Ishikawa (cell line): Measurements from ENCODE around the gene MDN1.

Source experiments
- CEBPB ChIP-seq: IDR thresholded peaks from 2 replicates; pipeline ENCODE4 v1.6.1; 2012
- CREB1 ChIP-seq: IDR thresholded peaks from 2 replicates; pipeline ENCODE4 v1.6.1; 2012; ENCODE audit warnings: low read depth
- EGR1 ChIP-seq: IDR thresholded peaks from 2 replicates; pipeline ENCODE4 v1.6.1; 2012
- EP300 ChIP-seq: IDR thresholded peaks from 2 replicates; pipeline ENCODE4 v1.6.1; 2012; ENCODE audit warnings: borderline replicate concordance
- FOXM1 ChIP-seq: IDR thresholded peaks from 2 replicates; pipeline ENCODE4 v1.6.1; 2012; ENCODE audit warnings: low read depth, borderline replicate concordance
- NFIC ChIP-seq: IDR thresholded peaks from 2 replicates; pipeline ENCODE4 v1.6.1; 2012
- RAD21 ChIP-seq: IDR thresholded peaks from 2 replicates; pipeline ENCODE4 v1.6.1; 2012; ENCODE audit warnings: low read depth
- REST ChIP-seq: IDR thresholded peaks from 2 replicates; pipeline ENCODE4 v1.6.1; 2012; ENCODE audit warnings: low read depth, mild to moderate bottlenecking
- TAF1 ChIP-seq: IDR thresholded peaks from 2 replicates; pipeline ENCODE4 v1.6.1; 2012; ENCODE audit warnings: low read depth, mild to moderate bottlenecking
- TCF12 ChIP-seq: IDR thresholded peaks from 2 replicates; pipeline ENCODE4 v1.6.1; 2012; ENCODE audit warnings: low read depth
- TEAD4 ChIP-seq: IDR thresholded peaks from 2 replicates; pipeline ENCODE4 v1.6.1; 2012
- YY1 ChIP-seq: IDR thresholded peaks from 2 replicates; pipeline ENCODE4 v1.6.1; 2012; ENCODE audit warnings: low read depth
- ZBTB7A ChIP-seq: IDR thresholded peaks from 2 replicates; pipeline ENCODE4 v1.6.1; 2012; ENCODE audit warnings: low read depth
- TF ChIP-seq, protein P1 (sequence below): IDR thresholded peaks from 2 replicates; pipeline ENCODE4 v1.6.1; 2012
- TF ChIP-seq, protein P2 (sequence below): IDR thresholded peaks from 2 replicates; pipeline ENCODE4 v1.6.1; 2012

The MDN1 gene

DNA sequence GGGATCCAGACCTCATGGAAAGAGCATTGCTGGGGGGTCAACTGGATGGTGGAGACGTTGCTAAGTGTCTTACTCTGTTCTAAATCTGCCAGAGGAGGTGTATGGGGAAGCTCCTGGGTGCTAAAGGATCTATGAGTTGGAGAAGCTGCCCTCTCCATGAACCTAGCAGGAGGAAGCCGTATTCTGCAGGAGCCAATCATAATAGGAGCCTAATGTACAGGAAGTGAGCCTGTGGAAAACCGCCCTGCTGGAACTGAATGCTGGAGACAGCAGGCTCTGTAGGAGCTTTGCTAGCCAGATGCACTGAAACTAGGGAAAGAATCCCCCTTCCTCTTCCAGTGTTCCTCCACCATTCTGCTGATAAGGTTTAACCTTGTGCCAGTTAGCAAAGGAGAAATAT is 20.9 kb upstream of the MDN1 start:
- TF ChIP-seq, protein P1, sequence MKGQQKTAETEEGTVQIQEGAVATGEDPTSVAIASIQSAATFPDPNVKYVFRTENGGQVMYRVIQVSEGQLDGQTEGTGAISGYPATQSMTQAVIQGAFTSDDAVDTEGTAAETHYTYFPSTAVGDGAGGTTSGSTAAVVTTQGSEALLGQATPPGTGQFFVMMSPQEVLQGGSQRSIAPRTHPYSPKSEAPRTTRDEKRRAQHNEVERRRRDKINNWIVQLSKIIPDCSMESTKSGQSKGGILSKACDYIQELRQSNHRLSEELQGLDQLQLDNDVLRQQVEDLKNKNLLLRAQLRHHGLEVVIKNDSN: no peak
- TF ChIP-seq CREB1 (no peak), ZBTB7A (no peak), CEBPB (no peak), TCF12 (no peak), TAF1 (no peak), TEAD4 (no peak), NFIC (no peak), RAD21 (no peak), EGR1 (no peak)
- TF ChIP-seq, protein P2, sequence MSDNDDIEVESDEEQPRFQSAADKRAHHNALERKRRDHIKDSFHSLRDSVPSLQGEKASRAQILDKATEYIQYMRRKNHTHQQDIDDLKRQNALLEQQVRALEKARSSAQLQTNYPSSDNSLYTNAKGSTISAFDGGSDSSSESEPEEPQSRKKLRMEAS: no peak

DNA sequence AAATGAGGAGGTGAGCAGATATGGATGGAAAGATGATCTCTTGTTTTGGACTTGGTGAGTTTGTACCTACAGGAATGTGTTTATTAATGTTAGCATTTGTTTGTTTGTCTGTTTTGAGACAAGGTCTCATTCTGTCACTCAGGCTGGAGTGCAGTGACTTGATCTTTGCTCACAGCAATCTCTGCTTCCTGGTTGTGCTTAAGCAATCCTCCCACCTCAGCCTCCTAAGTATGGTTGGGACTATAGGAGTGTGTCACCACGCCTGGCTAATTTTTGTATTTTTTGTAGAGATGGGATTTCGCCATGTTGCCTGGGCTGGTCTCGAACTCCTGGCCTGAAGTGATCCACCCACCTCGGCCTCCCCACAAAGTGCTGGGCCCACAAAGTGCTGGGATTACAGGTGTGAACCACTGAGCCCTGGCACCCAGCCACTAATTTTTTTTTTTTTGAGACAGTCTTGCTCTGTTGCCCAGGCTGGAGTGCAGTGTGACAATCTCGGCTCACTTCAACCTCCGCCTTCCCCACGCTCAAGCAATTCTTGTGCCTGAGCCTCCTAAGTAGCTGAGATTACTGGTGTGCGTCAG is 17.1 kb upstream of the MDN1 start:
- TF ChIP-seq EP300: no peak
- no peak for TF ChIP-seq RAD21
- TF ChIP-seq REST: no peak
- TF ChIP-seq, protein P1: no peak
- no peak for TF ChIP-seq CREB1
- no peak for TF ChIP-seq EGR1
- TF ChIP-seq NFIC: no peak
- no peak for TF ChIP-seq TCF12
- TF ChIP-seq TEAD4: no peak
- TF ChIP-seq YY1: no peak
- TF ChIP-seq ZBTB7A: no peak
- TF ChIP-seq, protein P2: no peak
- no peak for TF ChIP-seq FOXM1
- TF ChIP-seq TAF1: no peak
- TF ChIP-seq CEBPB: no peak

GRCh38 chr6:89834884-89835792 is 15.5 kb upstream of the MDN1 start:
- TF ChIP-seq CREB1 (no peak), TCF12 (no peak), YY1 (no peak), NFIC (no peak), CEBPB (no peak), FOXM1 (no peak), TAF1 (no peak), RAD21 (no peak), EGR1 (no peak), ZBTB7A (no peak), EP300 (no peak), TEAD4 (no peak), REST (no peak)
- TF ChIP-seq, protein P1: no peak
- TF ChIP-seq, protein P2: no peak

GRCh38 chr6:89830170-89830809 is 10.7 kb upstream of the MDN1 start:
- TF ChIP-seq TCF12: 0 out of 2 replicates have a peak, but pooled peaks have one; percentile 7
- peak; percentile 38; the same call in 1 of the 2 replicates for TF ChIP-seq ZBTB7A
- no peak for TF ChIP-seq CREB1
